Spleen (tissue), 11 donors: ENCODE results near the gene DUS4L. TPM values are rescaled to one million over a fixed set of nuclear protein-coding genes. Genes with fewer than 3 reads are reported as not detected.

Experiments used
- DNase-seq: peaks from one replicate; pipeline ENCODE4 v3.0.0-alpha.2; 2020
- H3K27ac ChIP-seq, 8 donors: fragments of 200-600 bp; sonication (generic) in 7 of 8; 1 replicate in 4 of 8; 2 replicates in 4 of 8; pipeline versions ENCODE4 v1.5.0 to v1.8.0; 2016 to 2021; ENCODE audit warnings: inconsistent platforms in 4 of 8, mild to moderate bottlenecking in 4 of 8, moderate library complexity in 1 of 8
- H3K27me3 ChIP-seq, 7 donors: fragments of 200-600 bp; sonication (generic) in 6 of 7; replicated peaks in 1 of 7; 1 replicate in 4 of 7; 2 replicates in 3 of 7; pipeline versions ENCODE4 v1.5.0 to v1.8.0; 2016 to 2021; ENCODE audit warnings: inconsistent platforms in 3 of 7, mild to moderate bottlenecking in 1 of 7
- H3K36me3 ChIP-seq, 6 donors: fragments of 200-600 bp; sonication (generic) in 5 of 6; 1 replicate in 4 of 6; 2 replicates in 2 of 6; pipeline versions ENCODE4 v1.5.0 to v1.8.0; 2016 to 2021; ENCODE audit warnings: inconsistent platforms in 2 of 6
- H3K4me1 ChIP-seq, 6 donors: fragments of 200-600 bp; sonication (generic) in 5 of 6; 1 replicate in 3 of 6; 2 replicates in 3 of 6; pipeline versions ENCODE4 v1.5.0 to v1.8.0; 2016 to 2021; ENCODE audit warnings: inconsistent platforms in 3 of 6
- H3K4me3 ChIP-seq, 8 donors: fragments of 200-600 bp; sonication (generic) in 7 of 8; 1 replicate in 4 of 8; 2 replicates in 4 of 8; pipeline versions ENCODE4 v1.5.0 to v1.8.0; 2016 to 2021; ENCODE audit warnings: inconsistent platforms in 4 of 8, mild to moderate bottlenecking in 4 of 8, moderate library complexity in 2 of 8
- H3K9me3 ChIP-seq, 8 donors: fragments of 200-600 bp; sonication (generic) in 7 of 8; 1 replicate in 4 of 8; 2 replicates in 4 of 8; pipeline versions ENCODE4 v1.5.0 to v1.8.0; 2016 to 2021; ENCODE audit warnings: inconsistent platforms in 4 of 8
- POLR2A ChIP-seq, 3 donors: fragments of 450-650 bp; IDR thresholded peaks; one replicate each; pipeline ENCODE4 v1.5.1; 2017; ENCODE audit warnings: antibody characterized with exemption in 3 of 3, mild to moderate bottlenecking in 1 of 3
- POLR2AphosphoS5 ChIP-seq, 3 donors: sonication (generic); formaldehyde crosslinking; IDR thresholded peaks; one replicate each; pipeline ENCODE4 v1.5.1; 2017; ENCODE audit warnings: antibody characterized with exemption in 3 of 3
- WGBS, 5 donors: extraction: QIAGEN DNeasy Blood & Tissue Kit in 3 of 5; methylation state at CpG; one replicate each; pipeline versions ENCODE4 v1.1.5 to v1.1.7; 2013 to 2018; 5-methylcytosine and 5-hydroxymethylcytosine counted together
- intact Hi-C: fragments of 100-400 bp; cut with DNase I; formaldehyde crosslinking; loops from one replicate; pipeline ENCODE4 v1.15.0; 2023; ENCODE audit warnings: low total_unique reads
- polyA plus RNA-seq, 3 donors: library from polyadenylated mRNA; stranded (reverse); fragments of 200-250 nt; gene quantifications; one replicate each; pipeline ENCODE4 v1.2.1, GENCODE V29; 2013
- total RNA-seq, 7 donors: library from RNA; depleted of rRNA in 3 of 7; stranded (reverse); fragments of >200 nt in 3 of 7; fragmentation: NEBNext Ultra II Directional in 4 of 7; extraction: Animal tissue kit (Norgen Biotek cat#: 25700) in 4 of 7; gene quantifications; one replicate each; pipeline versions ENCODE4 v1.1.0 to v1.2.1, GENCODE V29; 2016 to 2021
- TF ChIP-seq, protein P1 (sequence below), 11 experiments: fragments of 200-600 bp in 7 of 11; fragments of 450-650 bp in 4 of 11; sonication (generic) in 4 of 11; IDR thresholded peaks in 8 of 11; conservative IDR thresholded peaks in 3 of 11; 1 replicate in 7 of 11; 2 replicates in 4 of 11; pipeline versions ENCODE4 v1.4.0 to v1.8.0; 2016 to 2021; ENCODE audit warnings: antibody characterized with exemption in 11 of 11, inconsistent platforms in 4 of 11, mild to moderate bottlenecking in 1 of 11
- donor health status: healthy with polysubstance abuse.
- donor health status: DM: no; HTN: no; CAD: no; lungs with moderate emphysema.
- donor health status: DM: no; HTN: no; CAD: no.
- donor health status: Bipolar disorder and iron deficiency.
- donor health status: healthy.
- donor health status: DM: no; HTN: no; CAD: no.
- donor health status: DM: yes; HTN: yes; CAD: no.

Gene DUS4L
- total and polyA plus RNA-seq, 10 donors: 3.7 to 18.0 (median 7.0) TPM

GRCh38 chr7:107579885-107580715, 16.3 kb downstream of the DUS4L start, which contains the start of gene BCAP29:
BCAP29 (plus strand) TSS chr7:107580246; CDS start chr7:107580773, 527 bp downstream.
- Histone ChIP-seq H3K4me1 (peaks cover 15 to 44% (median 34%) of the 10 kb centered on the region in 6 donors), H3K27ac (peak within 1 kb of the TSS; percentile 81 to 95 (median 91)), H3K27me3 (no peaks in the 10 kb centered on the region), H3K4me3 (peak within 1 kb of the TSS; percentile 61 to 87 (median 66)), H3K36me3 (peaks cover 0 to 27% (median under 1%) of the 10 kb centered on the region in 6 donors), H3K9me3 (no peaks in the 10 kb centered on the region)
- DNase-seq: peak; percentile 93
- intact Hi-C loops: loop anchor here (10.0 kb wide), 1 partner anchor 145 kb away; no protein-coding TSS in a partner anchor
- peak; percentile 81 to 88 (median 85) for TF ChIP-seq POLR2AphosphoS5 (IDR thresholded peaks at IDR 0.05)
- TF ChIP-seq POLR2A (IDR thresholded peaks at IDR 0.05): peak in 1 of 3 donors; percentile 55
- TF ChIP-seq, protein P1, sequence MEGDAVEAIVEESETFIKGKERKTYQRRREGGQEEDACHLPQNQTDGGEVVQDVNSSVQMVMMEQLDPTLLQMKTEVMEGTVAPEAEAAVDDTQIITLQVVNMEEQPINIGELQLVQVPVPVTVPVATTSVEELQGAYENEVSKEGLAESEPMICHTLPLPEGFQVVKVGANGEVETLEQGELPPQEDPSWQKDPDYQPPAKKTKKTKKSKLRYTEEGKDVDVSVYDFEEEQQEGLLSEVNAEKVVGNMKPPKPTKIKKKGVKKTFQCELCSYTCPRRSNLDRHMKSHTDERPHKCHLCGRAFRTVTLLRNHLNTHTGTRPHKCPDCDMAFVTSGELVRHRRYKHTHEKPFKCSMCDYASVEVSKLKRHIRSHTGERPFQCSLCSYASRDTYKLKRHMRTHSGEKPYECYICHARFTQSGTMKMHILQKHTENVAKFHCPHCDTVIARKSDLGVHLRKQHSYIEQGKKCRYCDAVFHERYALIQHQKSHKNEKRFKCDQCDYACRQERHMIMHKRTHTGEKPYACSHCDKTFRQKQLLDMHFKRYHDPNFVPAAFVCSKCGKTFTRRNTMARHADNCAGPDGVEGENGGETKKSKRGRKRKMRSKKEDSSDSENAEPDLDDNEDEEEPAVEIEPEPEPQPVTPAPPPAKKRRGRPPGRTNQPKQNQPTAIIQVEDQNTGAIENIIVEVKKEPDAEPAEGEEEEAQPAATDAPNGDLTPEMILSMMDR (IDR thresholded peaks at IDR 0.05 in 8 of 11, conservative IDR thresholded peaks at IDR 0.05 in 3 of 11): peak in 6 of 11 experiments; percentile 20 to 48 (median 32)
- 0 to 1% (median 0%) methylated on average over 26 to 89 of the region's 89 CpGs for WGBS, 5 donors

DNA sequence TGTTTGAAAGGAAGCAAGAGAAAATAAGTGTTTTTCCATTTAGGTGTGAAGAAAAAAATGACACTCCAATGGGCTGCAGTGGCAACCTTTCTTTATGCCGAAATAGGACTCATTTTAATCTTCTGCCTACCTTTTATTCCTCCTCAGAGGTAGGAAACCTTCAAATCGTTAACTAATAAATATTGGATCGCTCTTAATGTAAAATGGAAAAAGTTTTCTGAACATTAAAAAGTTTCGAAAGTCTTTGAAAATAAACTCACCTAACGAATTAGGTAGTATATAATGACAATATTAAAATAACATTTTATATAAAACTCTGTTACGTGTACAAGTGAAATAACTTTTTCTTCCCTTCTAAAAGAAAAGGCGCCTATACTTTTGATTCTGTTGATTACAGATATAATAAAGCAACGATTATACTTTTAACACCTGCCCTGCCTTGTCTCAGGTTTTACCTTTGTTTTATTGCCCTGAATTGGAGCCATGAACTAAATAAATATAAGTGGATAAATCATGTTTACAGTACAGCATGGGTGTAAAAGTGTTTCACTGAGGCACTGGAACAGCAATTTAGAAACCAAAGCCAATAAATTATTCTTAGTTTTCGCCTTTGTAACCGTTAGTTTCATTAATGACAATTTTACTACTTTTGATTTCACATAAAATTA, 17.1 kb downstream of the DUS4L start:
- Histone ChIP-seq H3K9me3 (no peaks in the 10 kb centered on the region), H3K4me3 (peak overlapping the region; percentile 61 to 87 (median 66)), H3K27ac (peak overlapping the region; percentile 81 to 95 (median 91)), H3K27me3 (no peaks in the 10 kb centered on the region), H3K36me3 (peaks cover 0 to 27% (median 5%) of the 10 kb centered on the region in 6 donors), H3K4me1 (peaks cover 15 to 44% (median 34%) of the 10 kb centered on the region in 6 donors)
- 45 to 57% (median 47%) methylated on average over 10 of the region's 10 CpGs for WGBS, 5 donors
- TF ChIP-seq, protein P1 (IDR thresholded peaks at IDR 0.05 in 8 of 11, conservative IDR thresholded peaks at IDR 0.05 in 3 of 11): peak in 1 of 11 experiments; percentile 1
- TF ChIP-seq POLR2A (IDR thresholded peaks at IDR 0.05) (no peak), POLR2AphosphoS5 (IDR thresholded peaks at IDR 0.05) (no peak)
- intact Hi-C loops: no loop called here
- DNase-seq: no peak

- intact Hi-C loops: no loop called here
- WGBS, 5 donors: 65 to 76% (median 72%) methylated on average over 5 of the region's 5 CpGs
- H3K27ac ChIP-seq: peak overlapping the region in 1 of 8 donors; percentile 95
- no peaks in the 10 kb centered on the region for H3K27me3 ChIP-seq
- no peak for DNase-seq
- H3K36me3 ChIP-seq: peaks cover 0 to 26% (median 5%) of the 10 kb centered on the region in 6 donors
- peaks cover 15 to 44% (median 34%) of the 10 kb centered on the region in 6 donors for H3K4me1 ChIP-seq
- H3K4me3 ChIP-seq: peak overlapping the region in 4 of 8 donors; percentile 61 to 87 (median 70)
- H3K9me3 ChIP-seq: no peaks in the 10 kb centered on the region
- TF ChIP-seq POLR2AphosphoS5 (IDR thresholded peaks at IDR 0.05) (no peak), POLR2A (IDR thresholded peaks at IDR 0.05) (no peak)
- TF ChIP-seq, protein P1 (IDR thresholded peaks at IDR 0.05 in 8 of 11, conservative IDR thresholded peaks at IDR 0.05 in 3 of 11): no peak
Measured at GRCh38 chr7:107581387-107582013, 17.7 kb downstream of the DUS4L start.
